GM20431 (cell line): Measurements from ENCODE around the gene TESK2.
"Not testable (repeated sequence)": the region's sequence is repeated elsewhere in the genome, so short reads cannot be mapped to it uniquely, and the experiment has no call there.

Experiments used
- in situ Hi-C: fragments of 300-500 bp; cut with MseI, MboI; formaldehyde crosslinking; loops from one replicate; pipeline ENCODE4 v1.15.0; 2020; ENCODE audit warnings: low sequenced_read_pairs; ENCODE audit not compliant: unreplicated experiment

Gene TESK2, protein sequence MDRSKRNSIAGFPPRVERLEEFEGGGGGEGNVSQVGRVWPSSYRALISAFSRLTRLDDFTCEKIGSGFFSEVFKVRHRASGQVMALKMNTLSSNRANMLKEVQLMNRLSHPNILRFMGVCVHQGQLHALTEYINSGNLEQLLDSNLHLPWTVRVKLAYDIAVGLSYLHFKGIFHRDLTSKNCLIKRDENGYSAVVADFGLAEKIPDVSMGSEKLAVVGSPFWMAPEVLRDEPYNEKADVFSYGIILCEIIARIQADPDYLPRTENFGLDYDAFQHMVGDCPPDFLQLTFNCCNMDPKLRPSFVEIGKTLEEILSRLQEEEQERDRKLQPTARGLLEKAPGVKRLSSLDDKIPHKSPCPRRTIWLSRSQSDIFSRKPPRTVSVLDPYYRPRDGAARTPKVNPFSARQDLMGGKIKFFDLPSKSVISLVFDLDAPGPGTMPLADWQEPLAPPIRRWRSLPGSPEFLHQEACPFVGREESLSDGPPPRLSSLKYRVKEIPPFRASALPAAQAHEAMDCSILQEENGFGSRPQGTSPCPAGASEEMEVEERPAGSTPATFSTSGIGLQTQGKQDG

GRCh38 chr1:45490626-45491486 is at the start of gene TESK2:
Gene TESK2, minus strand, starts transcription at chr1:45491163. Its CDS starts 33,378 bp downstream, at chr1:45457785.
- in situ Hi-C loops = loop anchor here (10.0 to 25.0 kb wide), 2 partner anchors 136 to 479 kb away; partner anchors contain the start of genes HECTD3 and UROD

DNA sequence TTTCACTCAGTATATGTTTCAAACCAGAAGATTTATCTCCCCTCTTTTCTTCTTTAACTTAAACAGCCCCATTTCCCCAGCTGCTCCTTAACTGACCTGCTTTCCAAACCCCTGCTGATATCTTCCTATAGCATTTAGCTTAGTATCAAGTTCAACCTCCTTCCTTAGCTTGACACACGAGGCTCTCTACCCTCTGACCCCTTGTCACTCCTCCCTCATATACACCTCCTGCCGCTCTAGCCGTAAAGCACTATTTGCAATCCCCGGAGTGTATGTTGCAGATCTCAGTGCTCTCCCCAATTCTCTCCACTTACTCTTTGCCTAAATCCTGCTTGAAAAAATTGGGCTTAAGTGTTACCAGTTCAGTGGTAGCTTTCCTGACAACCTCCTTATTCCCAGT is 45.9 kb upstream of the TESK2 start:
- in situ Hi-C loops = no loop called here

DNA sequence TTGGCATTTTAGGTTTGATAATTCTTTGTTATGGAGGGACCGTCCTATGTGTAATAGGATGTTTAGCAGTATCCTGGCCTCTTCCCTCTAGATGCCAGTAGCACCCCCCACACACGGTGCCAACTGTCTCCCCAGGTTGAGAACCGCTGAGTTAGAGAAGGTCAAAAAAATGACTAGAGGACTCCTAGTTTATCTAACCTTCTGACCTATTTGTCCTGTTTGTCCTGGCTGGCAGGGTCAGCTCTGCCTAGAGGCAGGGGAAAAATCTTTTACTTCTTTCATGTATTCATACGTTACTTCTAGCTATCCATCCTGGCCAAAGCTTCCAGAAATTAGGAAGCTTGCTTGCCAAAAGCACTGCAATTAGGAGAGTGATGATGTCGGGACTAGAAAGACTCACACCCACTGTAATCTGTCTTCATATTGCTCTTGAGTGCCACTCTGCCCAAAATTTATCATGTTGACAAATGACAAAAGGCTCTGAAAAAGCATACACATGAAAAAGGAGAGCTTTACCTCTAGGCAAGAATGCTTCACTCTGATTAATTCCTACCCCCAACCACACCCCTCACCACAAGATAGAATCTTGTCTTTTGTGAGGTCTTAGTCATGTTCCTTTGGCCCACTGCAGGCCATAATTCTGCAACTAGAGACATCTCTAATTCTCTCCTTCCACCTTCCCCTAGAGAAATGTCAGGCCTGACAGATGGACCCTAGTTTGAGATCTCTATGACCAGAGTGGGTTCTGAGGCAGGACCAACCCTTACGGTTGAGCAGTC is 45.2 kb upstream of the TESK2 start:
- in situ Hi-C loops = no loop called here

DNA sequence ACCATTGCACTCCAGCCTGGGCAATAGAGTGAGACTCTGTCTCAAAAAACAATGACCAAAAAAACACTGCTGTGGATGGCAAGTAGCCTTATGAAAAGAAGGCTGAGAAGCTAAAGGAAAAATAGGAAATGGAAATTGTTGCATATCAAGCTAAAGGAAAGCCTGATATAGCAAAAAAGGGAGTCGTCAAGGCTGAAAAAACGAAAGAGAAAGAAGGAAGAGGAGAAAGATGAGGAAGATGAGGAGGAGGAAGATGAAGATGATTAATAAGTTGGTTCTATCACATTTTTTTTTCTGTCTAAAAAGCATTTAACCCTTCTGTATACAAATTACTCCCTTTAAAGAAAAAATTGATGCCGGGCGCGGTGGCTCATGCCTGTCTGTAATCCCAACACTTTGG is 40.9 kb upstream of the TESK2 start:
- in situ Hi-C loops = no loop called here

GRCh38 chr1:45530632-45531135 is 39.7 kb upstream of the TESK2 start:
- in situ Hi-C loops = no loop called here

- in situ Hi-C loops = no loop called here
Observed at GRCh38 chr1:45526135-45526644, 35.2 kb upstream of the TESK2 start.

DNA sequence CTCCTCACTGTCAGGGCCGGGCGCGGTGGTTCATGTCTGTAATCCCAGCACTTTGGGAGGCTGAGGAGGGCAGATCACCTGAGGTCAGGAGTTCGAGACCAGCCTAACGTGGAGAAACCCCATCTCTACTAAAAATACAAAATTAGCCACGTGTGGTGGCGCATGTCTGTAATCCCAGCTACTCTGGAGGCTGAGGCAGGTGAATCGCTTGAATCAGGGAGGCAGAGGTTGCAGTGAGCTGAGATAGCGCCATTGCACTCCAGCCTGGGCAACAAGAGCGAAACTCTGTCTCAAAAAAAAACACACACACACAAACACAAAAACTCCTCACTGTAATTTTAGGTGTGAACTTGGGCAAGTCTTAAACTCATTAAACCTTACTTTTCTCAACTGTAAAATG is 33.0 kb upstream of the TESK2 start:
- in situ Hi-C loops = not testable (repeated sequence)

DNA sequence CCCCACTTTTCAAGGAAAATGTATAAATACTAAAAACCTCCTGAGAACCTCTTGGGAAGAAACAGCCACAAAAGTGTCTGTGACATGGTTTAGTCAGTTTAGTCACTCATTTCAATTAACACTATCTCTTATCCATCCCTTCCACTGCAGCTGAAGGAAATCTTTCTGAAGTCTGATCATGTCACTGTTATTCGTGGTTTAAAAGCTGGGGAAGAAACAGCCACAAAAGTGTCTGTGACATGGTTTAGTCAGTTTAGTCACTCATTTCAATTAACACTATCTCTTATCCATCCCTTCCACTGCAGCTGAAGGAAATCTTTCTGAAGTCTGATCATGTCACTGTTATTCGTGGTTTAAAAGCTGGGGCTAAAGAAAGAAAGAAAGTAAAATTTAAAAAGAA is 32.6 kb upstream of the TESK2 start:
- in situ Hi-C loops = not testable (repeated sequence)

- in situ Hi-C loops = no loop called here
Observed at GRCh38 chr1:45522324-45523104, 31.6 kb upstream of the TESK2 start.

DNA sequence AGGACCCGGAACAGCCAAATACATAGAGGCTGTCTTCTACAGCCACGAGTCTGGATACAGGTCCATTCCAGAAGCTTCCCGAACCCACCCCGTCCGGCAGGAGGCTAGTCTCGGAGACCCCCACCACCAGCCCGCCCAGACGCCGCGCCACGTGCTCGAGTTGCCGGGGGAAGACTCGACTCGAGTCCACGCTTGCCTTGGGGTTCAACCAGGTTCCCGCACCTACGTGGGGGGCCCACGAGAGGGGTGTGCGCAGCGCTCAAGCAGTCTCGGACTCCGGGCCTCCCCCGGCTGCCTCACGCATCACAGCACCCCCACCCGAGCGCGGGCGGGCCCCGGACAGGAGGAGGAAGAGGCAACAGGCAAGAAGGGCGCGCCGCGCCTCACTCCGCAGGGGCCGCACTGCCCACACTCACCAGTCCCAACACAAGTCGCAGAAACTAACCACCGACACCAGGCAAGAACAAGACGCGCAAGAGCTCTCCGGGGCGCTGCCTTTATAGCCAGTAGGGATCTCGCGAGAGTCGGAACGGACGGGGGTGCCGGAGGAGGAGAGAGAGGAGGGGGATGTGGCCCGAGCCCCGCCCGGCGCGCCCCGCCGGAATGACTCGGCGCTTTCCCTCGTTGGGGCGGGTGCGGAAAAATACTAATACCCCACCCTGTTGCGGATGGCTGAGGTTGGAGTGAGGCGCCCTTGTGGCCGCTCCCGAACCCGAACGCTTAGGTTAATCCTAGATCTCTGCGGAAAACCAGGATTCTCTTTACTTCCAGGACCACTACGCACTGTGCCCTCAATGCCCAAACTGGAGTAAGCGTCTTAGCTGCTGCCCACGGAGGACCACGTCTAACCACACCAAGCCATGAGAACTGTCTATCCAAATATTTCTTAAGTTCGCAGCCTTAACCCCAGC is 30.7 kb upstream of the TESK2 start, which contains the start of gene PRDX1:
TSS of gene PRDX1 (minus strand) at position 472 of the 911 bp plus-strand sequence. CDS start 2,841 bp downstream, outside the sequence.
- in situ Hi-C loops = no loop called here

DNA sequence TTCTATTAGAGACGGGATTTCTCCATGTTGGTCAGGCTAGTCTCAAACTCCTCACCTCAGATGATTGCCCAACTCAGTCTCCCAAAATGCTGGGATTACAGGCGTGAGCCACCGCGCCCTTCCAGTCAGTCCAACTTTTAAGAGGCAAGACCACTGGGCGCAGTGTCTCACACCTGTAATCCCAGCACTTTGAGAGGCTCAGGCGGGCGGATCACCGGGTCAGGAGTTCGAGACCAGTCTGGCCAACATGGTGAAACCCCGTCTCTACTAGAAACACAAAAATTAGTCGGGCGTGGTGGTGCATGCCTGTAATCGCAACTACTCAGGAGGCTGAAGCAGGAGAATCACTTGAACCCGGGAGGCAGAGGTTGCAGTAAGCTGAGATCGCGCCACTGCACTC is 28.8 kb upstream of the TESK2 start:
- in situ Hi-C loops = not testable (repeated sequence)

DNA sequence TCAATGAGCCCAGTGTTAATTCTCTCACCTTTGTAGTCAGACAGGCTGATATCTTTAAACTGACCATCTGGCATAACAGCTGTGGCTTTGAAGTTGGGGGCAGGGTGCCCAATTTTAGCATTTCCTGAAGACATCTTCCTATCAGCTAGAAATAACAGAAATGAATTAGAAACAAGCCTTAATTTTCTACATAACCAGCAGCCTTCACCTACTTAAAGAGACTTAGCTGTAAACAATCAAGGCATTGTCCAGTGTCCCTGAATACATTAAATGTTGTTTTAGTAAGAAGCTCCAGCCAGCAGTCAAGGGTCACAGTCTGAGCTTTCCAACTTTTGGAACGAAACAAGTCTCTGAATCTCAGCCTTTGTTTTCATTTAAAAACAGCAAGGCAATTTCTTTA is 27.9 kb upstream of the TESK2 start:
- in situ Hi-C loops = no loop called here

GRCh38 chr1:45518366-45518765 is 27.4 kb upstream of the TESK2 start:
- in situ Hi-C loops = not testable (repeated sequence)

DNA sequence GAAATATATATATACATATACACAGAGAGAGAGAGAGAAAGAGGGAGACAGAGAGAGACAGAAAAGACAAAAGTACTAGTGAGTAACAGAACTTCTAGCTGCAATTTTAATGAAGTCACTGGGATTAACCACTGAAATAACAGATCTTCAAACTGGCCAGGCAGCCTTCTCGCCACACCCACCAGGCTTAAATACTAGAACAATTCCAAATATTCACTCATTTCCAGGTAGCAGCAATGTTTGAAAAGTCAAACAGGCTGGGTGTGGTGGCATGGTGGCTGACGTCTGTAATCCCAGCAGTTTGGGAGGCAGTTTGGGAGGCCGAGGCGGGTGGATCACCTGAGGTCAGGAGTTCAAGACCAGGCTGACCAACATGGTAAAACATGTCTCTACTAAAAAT is 25.5 kb upstream of the TESK2 start:
- in situ Hi-C loops = no loop called here

DNA sequence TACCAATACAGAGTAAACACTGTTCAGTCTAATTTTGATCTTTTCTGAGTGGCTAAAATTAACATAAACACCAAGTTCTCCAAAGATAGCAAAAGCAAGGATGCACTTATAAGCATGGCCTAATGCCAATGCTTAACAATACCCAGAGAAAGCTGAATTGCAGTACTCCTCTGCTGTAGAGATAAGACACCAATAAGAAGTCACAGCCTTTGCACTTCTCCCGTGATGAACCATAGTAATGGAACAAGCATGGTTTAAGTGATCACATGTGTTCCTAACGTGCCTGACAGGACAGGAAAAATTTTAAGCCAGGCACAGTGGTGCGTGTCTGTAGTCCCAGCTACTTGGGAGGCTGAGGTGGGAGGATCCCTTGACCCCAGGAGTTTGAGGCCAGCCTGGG is 25.1 kb upstream of the TESK2 start:
- in situ Hi-C loops = no loop called here

- in situ Hi-C loops = not testable (repeated sequence)
Observed at GRCh38 chr1:45513532-45514260, 22.7 kb upstream of the TESK2 start.

DNA sequence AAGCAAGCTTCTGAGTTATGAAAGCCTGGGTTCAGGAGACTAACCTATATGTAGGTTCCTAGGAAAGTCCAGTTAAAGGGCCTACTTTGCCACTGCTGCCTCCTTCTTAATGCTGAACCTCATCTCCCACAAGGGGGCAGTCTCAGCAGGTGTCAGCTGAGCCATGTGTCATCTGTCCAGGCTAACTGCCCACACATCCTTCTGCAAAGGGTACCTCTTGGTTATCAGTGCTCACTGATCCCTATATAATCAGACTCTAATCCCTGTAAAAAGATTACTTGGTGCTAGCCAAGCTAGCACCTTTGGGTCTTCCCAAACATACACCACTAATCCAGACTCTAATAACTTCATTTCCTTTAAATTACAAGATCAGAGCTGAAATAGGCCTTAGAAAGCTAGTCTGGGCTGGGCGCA is 21.7 kb upstream of the TESK2 start:
- in situ Hi-C loops = no loop called here
